Endothelial cell of umbilical vein (primary cell): Measurements from ENCODE around the gene SLC10A2. TPM values are rescaled to one million over a fixed set of nuclear protein-coding genes. Genes with fewer than 3 reads are reported as not detected.

Experiments
- BruUV-seq: library from RNA; stranded (reverse); fragments of 400-500 nt; replicated peaks from 2 replicates; lab custom pipeline; 2021; lab: Mats Ljungman, UMichigan
- CTCF ChIA-PET: fragments of 300-600, 350-600 bp; sonication (Branson Sonifier 250); formaldehyde crosslinking; loops from one replicate; lab custom pipeline; 2021; ENCODE audit warnings: antibody characterized with exemption, inconsistent platforms; lab: Charles Lee
- POLR2A ChIA-PET: fragments of 300-600, 350-600 bp; sonication (Branson Sonifier 250); formaldehyde crosslinking; loops from one replicate; lab custom pipeline; 2021; ENCODE audit warnings: antibody characterized with exemption, inconsistent platforms; lab: Charles Lee
- DNase-seq: peaks from one replicate; pipeline ENCODE4 v3.0.0-alpha.2; 2011; ENCODE audit warnings: low read depth, low spot score
- FAIRE-seq: peaks from 2 replicates; lab custom pipeline; 2011; peaks lifted over from hg19 to GRCh38; lab: Jason Lieb, UNC
- H2AFZ ChIP-seq: 2 replicates; pipeline ENCODE4 v1.6.0; 2012; ENCODE audit warnings: low read depth, low read length, control low read depth, inconsistent platforms
- H3K27ac ChIP-seq: 2 replicates; pipeline ENCODE4 v1.5.1; 2011; ENCODE audit warnings: low read depth, mild to moderate bottlenecking, control low read depth, low read length, moderate library complexity; ENCODE audit not compliant: insufficient read depth
- H3K27me3 ChIP-seq, 2 experiments: 2 replicates each; pipeline versions ENCODE4 v1.6.0 to v1.6.1; 2011; ENCODE audit warnings: low read length in 2 of 2, mixed read lengths in 1 of 2; ENCODE audit not compliant: control insufficient read depth in 2 of 2, insufficient read depth in 2 of 2
- H3K36me3 ChIP-seq, 2 experiments: 2 replicates in 1 of 2; 3 replicates in 1 of 2; pipeline ENCODE4 v1.5.1; 2011; ENCODE audit warnings: low read length in 2 of 2, mild to moderate bottlenecking in 1 of 2, moderate library complexity in 1 of 2; ENCODE audit not compliant: control insufficient read depth in 2 of 2, insufficient read depth in 2 of 2; ENCODE audit errors: extremely low read depth in 1 of 2
- H3K4me1 ChIP-seq: 3 replicates; pipeline ENCODE4 v1.5.1; 2011; ENCODE audit warnings: mild to moderate bottlenecking, low read length; ENCODE audit not compliant: control insufficient read depth, insufficient read depth; ENCODE audit errors: extremely low read depth
- H3K4me2 ChIP-seq: 2 replicates; pipeline ENCODE4 v1.6.1; 2011; ENCODE audit warnings: low read length, control low read depth, mixed read lengths; ENCODE audit not compliant: insufficient read depth
- H3K4me3 ChIP-seq, 3 experiments: fragments of 200-600 bp in 1 of 3; sonication (generic), shearing (Covaris generic) in 1 of 3; replicated peaks in 1 of 3; 2 replicates each; pipeline ENCODE4 v1.5.1; 2011 to 2016; ENCODE audit warnings: control low read depth in 3 of 3, low read length in 3 of 3, mild to moderate bottlenecking in 2 of 3, inconsistent platforms in 1 of 3, low read depth in 1 of 3, moderate library complexity in 1 of 3; ENCODE audit not compliant: insufficient read depth in 1 of 3
- H3K79me2 ChIP-seq: 2 replicates; pipeline ENCODE4 v1.6.0; 2012; ENCODE audit warnings: low read length, inconsistent platforms; ENCODE audit not compliant: control insufficient read depth, insufficient read depth
- H3K9ac ChIP-seq: replicated peaks from 2 replicates; pipeline ENCODE3; 2011; ENCODE audit warnings: low read length, control low read depth; ENCODE audit not compliant: insufficient read depth; ENCODE audit errors: extremely low read depth
- H3K9me1 ChIP-seq: replicated peaks from 3 replicates; pipeline ENCODE4 v1.6.0; 2011; ENCODE audit warnings: mild to moderate bottlenecking, low read length; ENCODE audit not compliant: control insufficient read depth, insufficient read depth; ENCODE audit errors: extremely low read depth
- H3K9me3 ChIP-seq: replicated peaks from 2 replicates; pipeline ENCODE4 v1.5.1; 2012; ENCODE audit warnings: low read length, inconsistent platforms; ENCODE audit not compliant: control insufficient read depth, insufficient read depth
- H4K20me1 ChIP-seq: replicated peaks from 2 replicates; pipeline ENCODE3; 2011; ENCODE audit warnings: mild to moderate bottlenecking, low read length; ENCODE audit not compliant: control insufficient read depth, insufficient read depth; ENCODE audit errors: extremely low read depth
- CTCF ChIP-seq, 2 donors: IDR thresholded peaks; 1 replicate in 1 of 2; 2 replicates in 1 of 2; pipeline ENCODE4 v1.5.1; 2011; ENCODE audit warnings: low read length in 2 of 2, mild to moderate bottlenecking in 2 of 2, moderate library complexity in 2 of 2, control low read depth in 1 of 2, inconsistent platforms in 1 of 2, low read depth in 1 of 2; ENCODE audit not compliant: insufficient read depth in 1 of 2; ENCODE audit errors: extremely low read depth in 1 of 2
- EZH2 ChIP-seq: IDR thresholded peaks from 2 replicates; pipeline ENCODE4 v1.6.1; 2012; ENCODE audit warnings: borderline replicate concordance, low read depth, mild to moderate bottlenecking, moderate library complexity, low read length, inconsistent platforms; ENCODE audit not compliant: severe bottlenecking
- FOS ChIP-seq: IDR thresholded peaks from 2 replicates; pipeline ENCODE4 v1.6.1; 2011; ENCODE audit warnings: mild to moderate bottlenecking, low read length, moderate library complexity, borderline replicate concordance; ENCODE audit not compliant: insufficient read depth
- GATA2 ChIP-seq: IDR thresholded peaks from 2 replicates; pipeline ENCODE4 v1.7.0; 2011; ENCODE audit warnings: low read depth, mild to moderate bottlenecking, moderate library complexity, mixed read lengths, low read length; ENCODE audit not compliant: insufficient read length, insufficient read depth
- JUN ChIP-seq: IDR thresholded peaks from 2 replicates; pipeline ENCODE4 v1.6.1; 2011; ENCODE audit warnings: borderline replicate concordance, low read depth; ENCODE audit not compliant: insufficient read length, insufficient read depth
- MAX ChIP-seq: IDR thresholded peaks from 2 replicates; pipeline ENCODE4 v1.6.1; 2011; ENCODE audit not compliant: insufficient read depth, insufficient read length
- MYC ChIP-seq: IDR thresholded peaks from one replicate; pipeline ENCODE4 v1.6.1; 2011; ENCODE audit warnings: mild to moderate bottlenecking, low read depth, low read length
- POLR2A ChIP-seq: IDR thresholded peaks from 2 replicates; pipeline ENCODE4 v1.6.1; 2012; ENCODE audit warnings: low read depth, mild to moderate bottlenecking, control low read depth, low read length
- POLR2AphosphoS5 ChIP-seq: IDR thresholded peaks from 2 replicates; pipeline ENCODE4 v1.6.1; 2012; ENCODE audit warnings: low read depth, mild to moderate bottlenecking, control low read depth, low read length, moderate library complexity; ENCODE audit not compliant: insufficient read depth
- dilution Hi-C: fragments of 300-500 bp; cut with MboI; formaldehyde crosslinking; loops from one replicate; pipeline ENCODE4 v1.15.0; 2019; ENCODE audit warnings: low sequenced_read_pairs; ENCODE audit not compliant: extremely low pct_ligation_motif_present
- intact Hi-C: fragments of 100-400 bp; cut with micrococcal nuclease; formaldehyde crosslinking; loops from one replicate; pipeline ENCODE4 v1.10.0; 2022
- polyA plus RNA-seq, 4 experiments: library from polyadenylated mRNA; depleted of rRNA in 3 of 4; stranded (reverse) in 3 of 4; unstranded in 1 of 4; fragments of >200 nt; gene quantifications; 2 replicates each; pipeline versions ENCODE4 v1.2.1 to v1.2.3, GENCODE V29; 2011 to 2012; ENCODE audit warnings: missing spikeins in 1 of 4
- total RNA-seq: library from RNA; stranded (reverse); gene quantifications from 2 replicates; pipeline ENCODE4 v1.2.3, GENCODE V29; 2021

SLC10A2 gene
- total and polyA plus RNA-seq, 2 donors (not counting 3 experiments of a cell fraction or from before 2014, with no cell fraction given) = not detected

- Histone ChIP-seq H3K27ac (no peak overlapping the region), H3K4me1 (no peaks in the 10 kb centered on the region), H3K36me3 (no peaks in the 10 kb centered on the region), H3K79me2 (no peaks in the 10 kb centered on the region), H2AFZ (no peak overlapping the region), H3K9me3 (peaks cover 2% of the 10 kb centered on the region), H3K4me2 (no peak overlapping the region), H3K27me3 (no peaks in the 10 kb centered on the region), H4K20me1 (no peaks in the 10 kb centered on the region), H3K9me1 (no peaks in the 10 kb centered on the region), H3K4me3 (no peak overlapping the region), H3K9ac (no peak overlapping the region)
- TF ChIP-seq JUN = no peak
- TF ChIP-seq GATA2 = no peak
- TF ChIP-seq MYC = no peak
- TF ChIP-seq POLR2AphosphoS5 = no peak
- no peak for TF ChIP-seq MAX
- TF ChIP-seq CTCF (IDR thresholded peaks at IDR 0.05; ENCODE audit: extremely low read depth in 1 of 2, insufficient read depth in 1 of 2, low read depth in 1 of 2, low read length in 2 of 2) = no peak
- TF ChIP-seq EZH2 = no peak
- TF ChIP-seq POLR2A = no peak
- no peak for TF ChIP-seq FOS
- ChIA-PET CTCF (no interaction called here), POLR2A (no interaction called here)
- no peak for FAIRE-seq
- BruUV-seq = no TSS peak
- no peak for DNase-seq
- dilution Hi-C loops (no loop called here), intact Hi-C loops (no loop called here)
Measured at GRCh38 chr13:103102482-103102881, 36.3 kb upstream of the SLC10A2 start.
